Ovary (tissue), 3 donors: Measurements from ENCODE around the gene WNK1.

Source experiments
- CTCF ChIP-seq, 3 donors: fragments of 450-650 bp in 2 of 3; fragments of 200-600 bp in 1 of 3; IDR thresholded peaks; one replicate each; pipeline versions ENCODE4 v1.5.1 to v1.8.0; 2016 to 2022; ENCODE audit warnings: antibody characterized with exemption in 3 of 3, mild to moderate bottlenecking in 1 of 3
- EP300 ChIP-seq: sonication (generic); formaldehyde crosslinking; IDR thresholded peaks from one replicate; pipeline ENCODE4 v1.6.1; 2017; ENCODE audit warnings: antibody characterized with exemption
- POLR2A ChIP-seq: fragments of 450-650 bp; IDR thresholded peaks from one replicate; pipeline ENCODE4 v1.6.1; 2017; ENCODE audit warnings: antibody characterized with exemption, mild to moderate bottlenecking, moderate library complexity
- donor health status: DM: no; HTN: no; CAD: no.

GRCh38 chr12:789852-790563 is 37.6 kb downstream of the WNK1 start:
- TF ChIP-seq CTCF (IDR thresholded peaks at IDR 0.05) (no peak), POLR2A (no peak), EP300 (no peak)
